Keratinocyte (primary cell): ENCODE data around the gene RGSL1. TPM values are rescaled to one million over a fixed set of nuclear protein-coding genes. Genes with fewer than 3 reads are reported as not detected.

Source experiments
- DNase-seq: peaks from one replicate; pipeline ENCODE4 v3.0.0-alpha.2; 2011; ENCODE audit warnings: low read depth, missing footprints, low spot score
- FAIRE-seq: peaks from 2 replicates; lab custom pipeline; 2011; peaks lifted over from hg19 to GRCh38; lab: Jason Lieb, UNC
- H2AFZ ChIP-seq: 2 replicates; pipeline ENCODE4 v1.6.0; 2012; ENCODE audit warnings: low read length, control low read depth, inconsistent platforms; ENCODE audit not compliant: control insufficient read depth
- H3K27ac ChIP-seq: 2 replicates; pipeline ENCODE4 v1.5.1; 2011; ENCODE audit warnings: low read length; ENCODE audit not compliant: control insufficient read depth, insufficient read depth
- H3K27me3 ChIP-seq: 3 replicates; pipeline ENCODE4 v1.6.0; 2011; ENCODE audit warnings: low read length; ENCODE audit not compliant: control insufficient read depth, insufficient read depth; ENCODE audit errors: extremely low read depth
- H3K36me3 ChIP-seq, 2 experiments: 2 replicates in 1 of 2; 3 replicates in 1 of 2; pipeline ENCODE4 v1.5.1; 2011; ENCODE audit warnings: low read length in 2 of 2, mild to moderate bottlenecking in 1 of 2; ENCODE audit not compliant: control insufficient read depth in 2 of 2, insufficient read depth in 2 of 2; ENCODE audit errors: extremely low read depth in 1 of 2
- H3K4me1 ChIP-seq: 3 replicates; pipeline ENCODE4 v1.5.1; 2011; ENCODE audit warnings: low read length; ENCODE audit not compliant: control insufficient read depth, insufficient read depth; ENCODE audit errors: extremely low read depth
- H3K4me2 ChIP-seq: 3 replicates; pipeline ENCODE4 v1.6.0; 2011; ENCODE audit warnings: low read depth, low read length; ENCODE audit not compliant: control insufficient read depth, insufficient read depth; ENCODE audit errors: extremely low read depth
- H3K4me3 ChIP-seq, 3 experiments: fragments of 200-600 bp in 1 of 3; sonication (generic) in 1 of 3; 2 replicates in 2 of 3; 3 replicates in 1 of 3; pipeline ENCODE4 v1.5.1; 2011 to 2016; ENCODE audit warnings: low read length in 3 of 3, mild to moderate bottlenecking in 3 of 3, control low read depth in 2 of 3, inconsistent platforms in 1 of 3, low read depth in 1 of 3, mixed read lengths in 1 of 3, mixed run types in 1 of 3, moderate library complexity in 1 of 3; ENCODE audit not compliant: control insufficient read depth in 2 of 3, insufficient read depth in 2 of 3; ENCODE audit errors: extremely low read depth in 1 of 3
- H3K79me2 ChIP-seq: 2 replicates; pipeline ENCODE4 v1.6.0; 2012; ENCODE audit warnings: low read length; ENCODE audit not compliant: control insufficient read depth, insufficient read depth
- H3K9ac ChIP-seq: 3 replicates; pipeline ENCODE4 v1.6.0; 2011; ENCODE audit warnings: low read length; ENCODE audit not compliant: control insufficient read depth, insufficient read depth; ENCODE audit errors: extremely low read depth
- H3K9me1 ChIP-seq: 3 replicates; pipeline ENCODE4 v1.6.0; 2011; ENCODE audit warnings: low read length; ENCODE audit not compliant: control insufficient read depth, insufficient read depth; ENCODE audit errors: extremely low read depth
- H3K9me3 ChIP-seq: 2 replicates; pipeline ENCODE4 v1.5.1; 2012; ENCODE audit warnings: low read depth, low read length; ENCODE audit not compliant: control insufficient read depth
- H4K20me1 ChIP-seq: 3 replicates; pipeline ENCODE4 v1.6.0; 2011; ENCODE audit warnings: low read length; ENCODE audit not compliant: control insufficient read depth, insufficient read depth; ENCODE audit errors: extremely low read depth
- CTCF ChIP-seq, 3 experiments: IDR thresholded peaks in 1 of 3; conservative IDR thresholded peaks in 1 of 3; optimal IDR thresholded peaks in 1 of 3; 2 replicates in 2 of 3; 3 replicates in 1 of 3; pipeline versions ENCODE3 to v1.5.1; 2011; ENCODE audit warnings: low read length in 3 of 3, mild to moderate bottlenecking in 3 of 3, moderate library complexity in 2 of 3, control low read depth in 1 of 3, inconsistent platforms in 1 of 3; ENCODE audit not compliant: insufficient read depth in 2 of 3; ENCODE audit errors: extremely low read depth in 1 of 3
- EZH2 ChIP-seq: IDR thresholded peaks from one replicate; pipeline ENCODE4 v1.6.1; 2012; ENCODE audit warnings: inconsistent platforms, mild to moderate bottlenecking, low read length, moderate library complexity
- dilution Hi-C: fragments of 300-500 bp; cut with MboI; formaldehyde crosslinking; loops from one replicate; pipeline ENCODE4 v1.7.0; 2020; ENCODE audit warnings: low sequenced_read_pairs; ENCODE audit not compliant: extremely low pct_ligation_motif_present
- polyA plus RNA-seq, 5 experiments: library from polyadenylated mRNA; depleted of rRNA in 3 of 5; stranded (reverse) in 3 of 5; stranded (forward) in 1 of 5; unstranded in 1 of 5; fragments of >200 nt; gene quantifications; 1 replicate in 1 of 5; 2 replicates in 3 of 5; 3 replicates in 1 of 5; pipeline versions ENCODE4 v1.2.1 to v1.2.3, GENCODE V29; 2011 to 2012; ENCODE audit warnings: missing spikeins in 2 of 5, low read depth in 1 of 5, low replicate concordance in 1 of 5

The RGSL1 gene
- polyA plus RNA-seq, 1 donor (not counting 4 experiments of a cell fraction or from before 2014, with no cell fraction given) = not detected

GRCh38 chr1:182603646-182604174, 153.8 kb downstream of the RGSL1 start:
- peaks cover 18% of the 10 kb centered on the region for H3K27me3 ChIP-seq
- TF ChIP-seq EZH2 (no peak), CTCF (optimal IDR thresholded peaks at IDR 0.05 in 1 of 3, IDR thresholded peaks at IDR 0.05 in 1 of 3, conservative IDR thresholded peaks at IDR 0.05 in 1 of 3; ENCODE audit: extremely low read depth in 1 of 3, insufficient read depth in 2 of 3, low read length in 3 of 3) (no peak)
- peaks cover 8% of the 10 kb centered on the region for H3K4me1 ChIP-seq
- dilution Hi-C loops = no loop called here
- no peaks in the 10 kb centered on the region for H3K9me3 ChIP-seq
- DNase-seq = no peak
- H4K20me1 ChIP-seq = no peaks in the 10 kb centered on the region
- peak overlapping the region; percentile 28 for H3K9ac ChIP-seq
- no peaks in the 10 kb centered on the region for H3K9me1 ChIP-seq
- H3K79me2 ChIP-seq = no peaks in the 10 kb centered on the region
- H3K36me3 ChIP-seq = no peaks in the 10 kb centered on the region
- H3K4me2 ChIP-seq = peak overlapping the region; percentile 88
- no peak for FAIRE-seq
- H2AFZ ChIP-seq = peak overlapping the region; percentile 39
- peak overlapping the region; percentile 13 to 56 (median 49) for H3K4me3 ChIP-seq
- H3K27ac ChIP-seq = no peak overlapping the region

- H3K9ac ChIP-seq = peak within 1 kb of the TSS; percentile 36
- no peaks in the 10 kb centered on the region for H3K9me3 ChIP-seq
- dilution Hi-C loops = no loop called here
Observed at GRCh38 chr1:182604175-182605164, 154.5 kb downstream of the RGSL1 start, which contains the start of gene RGS16. RGS16 (minus strand) TSS chr1:182604389; CDS start chr1:182604259, 130 bp downstream.

More at GRCh38 chr1:182604175-182605164, 154.5 kb downstream of the RGSL1 start, which contains the start of gene RGS16:
- Histone ChIP-seq H3K79me2 (no peaks in the 10 kb centered on the region), H3K4me2 (peak within 1 kb of the TSS; percentile 88), H3K4me3 (peak within 1 kb of the TSS; percentile 13 to 68 (median 49)), H3K36me3 (no peaks in the 10 kb centered on the region), H4K20me1 (no peaks in the 10 kb centered on the region), H3K27ac (no peak within 1 kb of the TSS), H3K4me1 (peaks cover 8% of the 10 kb centered on the region), H2AFZ (peak within 1 kb of the TSS; percentile 98), H3K9me1 (no peaks in the 10 kb centered on the region), H3K27me3 (peaks cover 18% of the 10 kb centered on the region)
- DNase-seq = no peak
- FAIRE-seq = no peak
- no peak for TF ChIP-seq CTCF (optimal IDR thresholded peaks at IDR 0.05 in 1 of 3, IDR thresholded peaks at IDR 0.05 in 1 of 3, conservative IDR thresholded peaks at IDR 0.05 in 1 of 3; ENCODE audit: extremely low read depth in 1 of 3, insufficient read depth in 2 of 3, low read length in 3 of 3)
- no peak for TF ChIP-seq EZH2
